GM12801 (cell line): ENCODE data around the gene ZNF81.

Source experiments
- TF ChIP-seq, protein P1 (sequence below): IDR thresholded peaks from one replicate; pipeline ENCODE4 v1.5.1; 2011; ENCODE audit warnings: control low read depth; ENCODE audit not compliant: insufficient read length; ENCODE audit errors: extremely low read depth

The ZNF81 gene

DNA sequence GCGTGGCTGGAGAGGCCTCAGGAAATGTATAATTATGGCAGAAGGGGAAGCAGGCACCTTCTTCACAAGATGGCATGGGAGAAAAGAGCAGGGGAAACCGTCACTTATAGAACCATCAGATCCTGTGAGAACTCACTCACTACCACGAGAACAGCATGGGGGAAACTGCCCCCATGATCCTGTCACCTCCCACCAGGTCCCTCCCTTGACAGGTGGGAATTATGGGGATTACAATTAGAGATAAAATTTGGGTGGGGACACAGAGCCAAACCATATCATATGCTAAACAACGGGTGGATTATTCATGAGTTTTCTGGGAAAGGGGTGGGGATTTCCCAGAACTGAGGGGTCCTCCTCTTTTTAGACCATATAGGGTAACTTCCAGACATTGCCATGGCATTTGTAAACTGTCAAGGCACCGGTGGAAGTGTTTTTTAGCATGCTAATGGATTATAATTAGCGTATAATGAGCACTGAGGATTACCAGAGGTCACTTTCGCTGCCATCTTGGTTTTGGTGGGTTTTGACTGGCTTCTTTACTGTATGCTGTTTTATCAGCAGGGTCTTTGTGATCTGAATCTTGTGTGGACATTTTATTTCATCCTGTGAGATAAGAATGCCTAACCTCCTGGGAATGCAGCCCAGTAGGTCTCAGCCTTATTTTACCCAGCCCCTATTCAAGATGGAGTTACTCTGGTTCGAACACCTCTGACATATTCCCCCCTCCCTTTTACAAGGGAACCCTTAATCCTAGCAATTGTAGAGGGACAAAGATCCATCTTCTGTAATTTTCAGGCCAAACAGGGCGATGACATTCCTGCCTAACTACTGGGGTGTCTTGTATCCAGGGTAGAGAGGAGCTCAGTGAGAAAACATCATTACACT is 27.6 kb upstream of the ZNF81 start:
- TF ChIP-seq, protein P1, sequence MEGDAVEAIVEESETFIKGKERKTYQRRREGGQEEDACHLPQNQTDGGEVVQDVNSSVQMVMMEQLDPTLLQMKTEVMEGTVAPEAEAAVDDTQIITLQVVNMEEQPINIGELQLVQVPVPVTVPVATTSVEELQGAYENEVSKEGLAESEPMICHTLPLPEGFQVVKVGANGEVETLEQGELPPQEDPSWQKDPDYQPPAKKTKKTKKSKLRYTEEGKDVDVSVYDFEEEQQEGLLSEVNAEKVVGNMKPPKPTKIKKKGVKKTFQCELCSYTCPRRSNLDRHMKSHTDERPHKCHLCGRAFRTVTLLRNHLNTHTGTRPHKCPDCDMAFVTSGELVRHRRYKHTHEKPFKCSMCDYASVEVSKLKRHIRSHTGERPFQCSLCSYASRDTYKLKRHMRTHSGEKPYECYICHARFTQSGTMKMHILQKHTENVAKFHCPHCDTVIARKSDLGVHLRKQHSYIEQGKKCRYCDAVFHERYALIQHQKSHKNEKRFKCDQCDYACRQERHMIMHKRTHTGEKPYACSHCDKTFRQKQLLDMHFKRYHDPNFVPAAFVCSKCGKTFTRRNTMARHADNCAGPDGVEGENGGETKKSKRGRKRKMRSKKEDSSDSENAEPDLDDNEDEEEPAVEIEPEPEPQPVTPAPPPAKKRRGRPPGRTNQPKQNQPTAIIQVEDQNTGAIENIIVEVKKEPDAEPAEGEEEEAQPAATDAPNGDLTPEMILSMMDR: no peak

DNA sequence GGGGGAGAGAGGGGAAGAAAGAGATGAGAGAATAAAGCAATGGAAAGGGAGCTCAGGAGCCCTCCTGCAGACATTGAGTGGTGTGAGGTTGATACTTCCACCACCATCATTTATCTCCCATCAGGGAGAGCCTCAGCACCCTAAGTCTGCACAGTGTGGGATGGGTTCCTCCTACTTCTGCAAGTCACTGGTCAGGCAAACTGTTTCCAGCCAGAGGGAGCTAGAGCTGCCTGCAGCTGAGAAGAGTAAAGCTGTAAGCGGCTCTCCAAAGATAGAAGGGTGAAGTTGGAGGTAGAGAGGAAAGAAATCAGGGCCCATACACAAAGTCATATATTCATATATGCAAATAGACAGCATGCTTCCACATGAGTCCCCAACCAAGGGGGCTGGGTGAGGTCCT is 21.9 kb upstream of the ZNF81 start:
- TF ChIP-seq, protein P1: no peak

DNA sequence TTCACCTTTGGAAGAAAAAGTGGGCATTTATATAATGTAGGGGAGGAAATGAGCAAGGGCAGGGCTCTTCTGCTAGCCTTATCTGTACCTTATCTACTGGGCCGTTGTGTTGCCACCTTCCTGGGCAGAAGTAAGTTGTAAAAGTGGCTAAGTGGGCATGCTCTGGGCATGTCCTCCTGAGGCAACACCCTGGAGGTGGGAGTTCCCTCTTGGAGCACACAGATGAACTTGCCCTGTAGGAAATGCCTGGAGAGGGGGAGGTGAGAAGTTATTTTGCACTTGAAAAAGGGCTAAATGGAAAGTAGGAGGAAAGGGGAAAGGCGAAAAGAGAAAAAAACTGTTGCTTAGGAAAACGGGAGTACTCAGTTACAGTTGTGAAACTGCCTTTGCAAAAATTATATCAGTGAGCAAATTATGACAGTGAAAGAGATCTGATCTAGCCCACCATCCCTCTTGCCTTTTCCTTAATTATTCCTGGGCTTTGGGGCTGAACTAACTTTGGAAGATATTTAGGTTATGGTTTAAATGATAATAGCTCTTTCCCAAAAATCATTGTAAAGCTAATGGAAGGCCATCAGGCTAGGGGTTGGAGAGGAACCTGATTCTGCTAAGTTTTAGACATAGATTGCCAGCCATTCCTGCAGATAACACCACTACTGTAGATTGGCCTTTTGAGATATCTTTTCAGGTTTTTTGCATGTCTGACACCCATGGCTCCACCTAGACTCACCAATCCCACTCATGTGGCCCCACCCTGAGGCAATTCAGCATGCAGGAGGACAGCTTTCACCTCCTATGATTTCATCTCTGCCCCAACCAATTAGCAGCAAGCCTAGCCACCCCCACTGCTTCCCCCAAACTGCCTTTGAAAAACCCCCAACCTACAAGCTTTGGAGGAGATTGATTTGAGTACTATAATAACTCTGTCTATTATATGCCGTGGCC is 20.5 kb upstream of the ZNF81 start:
- TF ChIP-seq, protein P1: no peak

DNA sequence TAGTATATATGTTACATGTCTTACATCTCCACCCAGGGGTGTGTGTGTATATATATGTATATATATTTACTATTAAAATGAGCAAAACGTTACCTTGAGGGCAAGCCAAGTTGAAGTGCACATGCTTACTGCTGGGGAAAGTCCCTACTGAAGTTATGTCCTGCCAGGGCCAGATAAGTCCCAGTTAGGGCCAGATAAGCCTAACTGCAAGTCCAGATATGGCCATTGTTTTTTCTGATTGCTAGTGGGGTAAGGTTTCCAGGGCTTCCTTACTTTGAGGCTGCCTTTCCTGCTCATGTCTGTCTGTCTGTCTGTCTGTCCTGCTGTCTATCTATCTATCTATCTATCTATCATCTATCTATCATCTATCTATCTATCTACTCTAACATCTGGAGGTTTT is 19.3 kb upstream of the ZNF81 start:
- TF ChIP-seq, protein P1: no peak

DNA sequence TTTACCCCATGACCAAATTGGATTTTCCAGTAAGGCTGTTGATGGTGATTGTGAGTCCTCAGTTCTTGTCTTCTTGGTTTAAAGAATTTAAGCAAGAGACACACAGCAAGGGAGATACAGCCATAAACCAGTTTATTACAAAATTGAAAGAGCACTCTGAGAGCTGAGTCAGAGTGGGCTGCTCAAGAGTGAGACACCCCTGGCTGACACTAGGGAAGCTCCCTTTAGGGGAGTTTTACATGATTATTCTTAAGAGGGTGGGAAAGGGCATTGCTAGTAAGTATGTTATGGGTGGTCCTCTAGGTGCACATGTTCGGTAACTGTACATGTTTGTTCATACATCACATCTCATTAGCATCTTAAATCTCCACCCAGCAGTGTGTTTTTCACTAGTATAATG is 18.8 kb upstream of the ZNF81 start:
- TF ChIP-seq, protein P1: no peak

DNA sequence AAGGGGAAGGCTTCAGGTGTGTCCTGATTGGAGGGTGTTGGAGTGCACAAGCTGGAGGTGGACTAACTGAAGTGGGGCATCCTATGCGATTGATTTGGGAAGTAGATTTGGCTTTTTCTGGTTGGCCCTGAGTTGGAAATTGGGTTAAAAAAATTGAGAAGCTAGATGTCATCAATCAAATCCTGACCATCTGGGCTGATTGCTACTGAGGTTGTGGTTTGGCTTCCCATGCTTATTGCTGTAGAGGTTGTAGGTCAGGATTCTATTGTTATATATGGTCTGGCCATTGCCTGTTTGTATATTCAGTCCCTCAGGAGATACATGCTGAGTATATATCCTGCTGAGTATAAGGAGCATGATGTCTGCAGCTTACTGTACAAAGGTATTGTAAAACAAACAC is 7.7 kb upstream of the ZNF81 start:
- TF ChIP-seq, protein P1: no peak

DNA sequence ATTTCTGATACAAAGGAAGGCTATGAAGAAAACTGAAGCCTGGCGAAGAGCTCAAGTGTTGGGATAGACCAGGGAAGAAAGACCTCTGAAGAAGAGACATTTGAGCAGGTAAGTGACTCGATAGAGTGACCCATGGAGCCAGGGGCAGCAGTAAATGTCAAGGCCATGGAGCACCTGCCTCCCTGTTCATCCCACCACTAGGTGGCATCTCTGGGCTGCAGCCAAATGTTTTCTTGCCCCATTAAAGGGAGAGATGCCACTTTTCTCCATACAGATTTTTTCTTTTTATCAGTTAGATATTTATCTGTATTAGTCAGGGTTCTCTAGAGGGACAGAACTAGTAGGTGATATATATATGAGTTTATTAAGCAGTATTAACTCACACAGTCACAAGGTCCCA is 4.9 kb upstream of the ZNF81 start:
- TF ChIP-seq, protein P1: no peak
